ENCODE measurements around the gene GAK. TPM values are rescaled to one million over a fixed set of nuclear protein-coding genes. Genes with fewer than 3 reads are reported as not detected.

Gene GAK
- total and polyA plus RNA-seq, 4 donors: 27.4 to 69.7 (median 47.0) TPM

GRCh38 chr4:911221-911751 lies 20.8 kb downstream of the GAK start:
- 97% methylated on average over 23 of the region's 23 CpGs for WGBS
- no peak overlapping the region for H3K4me3 ChIP-seq (ENCODE audit: low read depth in 1 of 3, low read length in 3 of 3)
- DNase-seq (ENCODE audit: low spot score): no peak
- no peaks in the 10 kb centered on the region for H3K9me3 ChIP-seq (ENCODE audit: control insufficient read depth in 4 of 4, low read length in 3 of 4)
- H3K4me1 ChIP-seq (ENCODE audit: control insufficient read depth in 4 of 4, insufficient read depth in 4 of 4, low read length in 3 of 4): peaks cover 0 to 6% (median 2%) of the 10 kb centered on the region in 4 donors
- no peak overlapping the region for H3K27ac ChIP-seq (ENCODE audit: low read depth in 1 of 2, low read length in 2 of 2)
- H3K9ac ChIP-seq (ENCODE audit: low read depth in 1 of 2, low read length in 2 of 2): no peak overlapping the region
- peaks cover 4 to 30% (median 12%) of the 10 kb centered on the region in 4 donors for H3K36me3 ChIP-seq (ENCODE audit: control insufficient read depth in 4 of 4, insufficient read depth in 3 of 4, low read depth in 1 of 4, low read length in 3 of 4)
- no peaks in the 10 kb centered on the region for H3K27me3 ChIP-seq (ENCODE audit: control insufficient read depth in 4 of 4, insufficient read depth in 4 of 4, low read length in 3 of 4)
- no peak for TF ChIP-seq HNF4G (IDR thresholded peaks at IDR 0.05)
- no peak for TF ChIP-seq RXRA (IDR thresholded peaks at IDR 0.05)
- TF ChIP-seq JUND (IDR thresholded peaks at IDR 0.05): no peak
- TF ChIP-seq YY1 (IDR thresholded peaks at IDR 0.05): no peak
- no peak for TF ChIP-seq REST (IDR thresholded peaks at IDR 0.05)
- no peak for TF ChIP-seq ATF3 (IDR thresholded peaks at IDR 0.05)
- no peak for TF ChIP-seq ZBTB33 (IDR thresholded peaks at IDR 0.05)
- TF ChIP-seq GABPA (IDR thresholded peaks at IDR 0.05 in 1 of 2, conservative IDR thresholded peaks at IDR 0.05 in 1 of 2): no peak
- TF ChIP-seq TAF1 (conservative IDR thresholded peaks at IDR 0.05): no peak
- TF ChIP-seq RAD21 (IDR thresholded peaks at IDR 0.05): no peak

- no peaks in the 10 kb centered on the region for H3K27me3 ChIP-seq (ENCODE audit: control insufficient read depth in 4 of 4, insufficient read depth in 4 of 4, low read length in 3 of 4)
- TF ChIP-seq MAX (IDR thresholded peaks at IDR 0.05) (no peak), GABPA (IDR thresholded peaks at IDR 0.05 in 1 of 2, conservative IDR thresholded peaks at IDR 0.05 in 1 of 2) (no peak), JUND (IDR thresholded peaks at IDR 0.05) (no peak), FOXA2 (IDR thresholded peaks at IDR 0.05) (no peak), RXRA (IDR thresholded peaks at IDR 0.05) (no peak), NR2F2 (IDR thresholded peaks at IDR 0.05) (no peak), FOXA1 (IDR thresholded peaks at IDR 0.05) (no peak), HNF4A (conservative IDR thresholded peaks at IDR 0.05) (no peak), TAF1 (conservative IDR thresholded peaks at IDR 0.05) (no peak)
- no peak for DNase-seq (ENCODE audit: low spot score)
- H3K36me3 ChIP-seq (ENCODE audit: control insufficient read depth in 4 of 4, insufficient read depth in 3 of 4, low read depth in 1 of 4, low read length in 3 of 4): peaks cover 4 to 30% (median 12%) of the 10 kb centered on the region in 4 donors
- H3K4me3 ChIP-seq (ENCODE audit: low read depth in 1 of 3, low read length in 3 of 3): no peak overlapping the region
- no peak overlapping the region for H3K9ac ChIP-seq (ENCODE audit: low read depth in 1 of 2, low read length in 2 of 2)
- H3K27ac ChIP-seq (ENCODE audit: low read depth in 1 of 2, low read length in 2 of 2): no peak overlapping the region
- peaks cover 0 to 4% (median 1%) of the 10 kb centered on the region in 4 donors for H3K4me1 ChIP-seq (ENCODE audit: control insufficient read depth in 4 of 4, insufficient read depth in 4 of 4, low read length in 3 of 4)
- 97% methylated on average over 26 of the region's 26 CpGs for WGBS
- no peaks in the 10 kb centered on the region for H3K9me3 ChIP-seq (ENCODE audit: control insufficient read depth in 4 of 4, low read length in 3 of 4)
These were observed 21.6 kb downstream of the GAK start for GRCh38 chr4:910366-911091.
